ENCODE data around the gene JAG1. TPM values are rescaled to one million over a fixed set of nuclear protein-coding genes. Genes with fewer than 3 reads are reported as not detected.

The JAG1 gene
- total RNA-seq, 1 experiment from 2014 or later = 176 TPM

- H3K79me2 ChIP-seq (ENCODE audit: low read length) = no peaks in the 10 kb centered on the region
- no peak overlapping the region for H3K9ac ChIP-seq (ENCODE audit: low read length)
- POLR2A ChIA-PET (ENCODE audit: unreplicated experiment) = no interaction called here
- intact Hi-C loops (cut with micrococcal nuclease) = no loop called here
- no peaks in the 10 kb centered on the region for H3K27me3 ChIP-seq (ENCODE audit: low read length)
- no peak overlapping the region for H3K4me2 ChIP-seq (ENCODE audit: low read length)
- no peak overlapping the region for H3K4me3 ChIP-seq (ENCODE audit: low read length)
- TF ChIP-seq EZH2phosphoT487 (IDR thresholded peaks at IDR 0.05; ENCODE audit: borderline replicate concordance, low read length) (no peak), EZH2 (IDR thresholded peaks at IDR 0.05; ENCODE audit: low read length, unreplicated experiment) (no peak), CTCF (conservative IDR thresholded peaks at IDR 0.05; ENCODE audit: low read depth, low read length) (no peak)
- H3K27ac ChIP-seq (ENCODE audit: low read length) = no peak overlapping the region
- no peaks in the 10 kb centered on the region for H3F3A ChIP-seq (ENCODE audit: low read length, unreplicated experiment)
- no peaks in the 10 kb centered on the region for H3K9me3 ChIP-seq (ENCODE audit: low read length)
- ATAC-seq = no peak
- CTCF ChIA-PET = no interaction called here
- H3K4me1 ChIP-seq (ENCODE audit: insufficient read depth, low read length) = no peaks in the 10 kb centered on the region
- no peaks in the 10 kb centered on the region for H4K20me1 ChIP-seq (ENCODE audit: low read length)
- H3K36me3 ChIP-seq (ENCODE audit: low read depth, low read length) = no peaks in the 10 kb centered on the region
- no peak overlapping the region for H2AFZ ChIP-seq (ENCODE audit: low read length)
- no TSS peak for BruUV-seq (replicated peaks)
- no peaks in the 10 kb centered on the region for H3K9me2 ChIP-seq (replicated peaks; ENCODE audit: low read length)
- DNase-seq = no peak
Observed at GRCh38 chr20:10626896-10627295, 46.9 kb downstream of the JAG1 start.

- H2AFZ ChIP-seq (ENCODE audit: low read length) = no peak overlapping the region
- no peaks in the 10 kb centered on the region for H3K9me2 ChIP-seq (replicated peaks; ENCODE audit: low read length)
- no peaks in the 10 kb centered on the region for H3K4me1 ChIP-seq (ENCODE audit: insufficient read depth, low read length)
- BruUV-seq (replicated peaks) = no TSS peak
- CTCF ChIA-PET = no interaction called here
- no peak overlapping the region for H3K4me3 ChIP-seq (ENCODE audit: low read length)
- no peaks in the 10 kb centered on the region for H3K9me3 ChIP-seq (ENCODE audit: low read length)
- POLR2A ChIA-PET (ENCODE audit: unreplicated experiment) = no interaction called here
- H3K36me3 ChIP-seq (ENCODE audit: low read depth, low read length) = no peaks in the 10 kb centered on the region
- no peaks in the 10 kb centered on the region for H3K27me3 ChIP-seq (ENCODE audit: low read length)
- H3K79me2 ChIP-seq (ENCODE audit: low read length) = no peaks in the 10 kb centered on the region
- no peak overlapping the region for H3K4me2 ChIP-seq (ENCODE audit: low read length)
- intact Hi-C loops (cut with micrococcal nuclease) = no loop called here
- H3K27ac ChIP-seq (ENCODE audit: low read length) = no peak overlapping the region
- H3F3A ChIP-seq (ENCODE audit: low read length, unreplicated experiment) = no peaks in the 10 kb centered on the region
- ATAC-seq (no peak), DNase-seq (no peak)
- H3K9ac ChIP-seq (ENCODE audit: low read length) = no peak overlapping the region
- H4K20me1 ChIP-seq (ENCODE audit: low read length) = no peaks in the 10 kb centered on the region
- TF ChIP-seq EZH2 (IDR thresholded peaks at IDR 0.05; ENCODE audit: low read length, unreplicated experiment) (no peak), EZH2phosphoT487 (IDR thresholded peaks at IDR 0.05; ENCODE audit: borderline replicate concordance, low read length) (no peak), CTCF (conservative IDR thresholded peaks at IDR 0.05; ENCODE audit: low read depth, low read length) (no peak)
Observed at GRCh38 chr20:10625641-10626040, 48.2 kb downstream of the JAG1 start.

GRCh38 chr20:10622657-10623418 lies 51.0 kb downstream of the JAG1 start:
- Histone ChIP-seq H3K4me1 (ENCODE audit: insufficient read depth, low read length) (peaks cover 14% of the 10 kb centered on the region), H3K27me3 (ENCODE audit: low read length) (no peaks in the 10 kb centered on the region), H3K4me2 (ENCODE audit: low read length) (no peak overlapping the region), H3F3A (ENCODE audit: low read length, unreplicated experiment) (no peaks in the 10 kb centered on the region), H3K9ac (ENCODE audit: low read length) (no peak overlapping the region), H4K20me1 (ENCODE audit: low read length) (no peaks in the 10 kb centered on the region), H3K9me3 (ENCODE audit: low read length) (no peaks in the 10 kb centered on the region), H2AFZ (ENCODE audit: low read length) (no peak overlapping the region), H3K9me2 (replicated peaks; ENCODE audit: low read length) (no peaks in the 10 kb centered on the region), H3K36me3 (ENCODE audit: low read depth, low read length) (no peaks in the 10 kb centered on the region), H3K27ac (ENCODE audit: low read length) (no peak overlapping the region), H3K79me2 (ENCODE audit: low read length) (no peaks in the 10 kb centered on the region), H3K4me3 (ENCODE audit: low read length) (no peak overlapping the region)
- intact Hi-C loops (cut with micrococcal nuclease) = no loop called here
- ChIA-PET CTCF (no interaction called here), POLR2A (ENCODE audit: unreplicated experiment) (no interaction called here)
- no peak for DNase-seq
- TF ChIP-seq CTCF (conservative IDR thresholded peaks at IDR 0.05; ENCODE audit: low read depth, low read length) (no peak), EZH2phosphoT487 (IDR thresholded peaks at IDR 0.05; ENCODE audit: borderline replicate concordance, low read length) (no peak), EZH2 (IDR thresholded peaks at IDR 0.05; ENCODE audit: low read length, unreplicated experiment) (no peak)
- no peak for ATAC-seq
- BruUV-seq (replicated peaks) = no TSS peak

All from PC-3 (cell line).